Measurements from ENCODE around the gene CDKN1C. TPM values are rescaled to one million over a fixed set of nuclear protein-coding genes. Genes with fewer than 3 reads are reported as not detected.

Gene CDKN1C
- total and polyA plus RNA-seq, 2 experiments from 2014 or later: 470 to 526 TPM

DNA sequence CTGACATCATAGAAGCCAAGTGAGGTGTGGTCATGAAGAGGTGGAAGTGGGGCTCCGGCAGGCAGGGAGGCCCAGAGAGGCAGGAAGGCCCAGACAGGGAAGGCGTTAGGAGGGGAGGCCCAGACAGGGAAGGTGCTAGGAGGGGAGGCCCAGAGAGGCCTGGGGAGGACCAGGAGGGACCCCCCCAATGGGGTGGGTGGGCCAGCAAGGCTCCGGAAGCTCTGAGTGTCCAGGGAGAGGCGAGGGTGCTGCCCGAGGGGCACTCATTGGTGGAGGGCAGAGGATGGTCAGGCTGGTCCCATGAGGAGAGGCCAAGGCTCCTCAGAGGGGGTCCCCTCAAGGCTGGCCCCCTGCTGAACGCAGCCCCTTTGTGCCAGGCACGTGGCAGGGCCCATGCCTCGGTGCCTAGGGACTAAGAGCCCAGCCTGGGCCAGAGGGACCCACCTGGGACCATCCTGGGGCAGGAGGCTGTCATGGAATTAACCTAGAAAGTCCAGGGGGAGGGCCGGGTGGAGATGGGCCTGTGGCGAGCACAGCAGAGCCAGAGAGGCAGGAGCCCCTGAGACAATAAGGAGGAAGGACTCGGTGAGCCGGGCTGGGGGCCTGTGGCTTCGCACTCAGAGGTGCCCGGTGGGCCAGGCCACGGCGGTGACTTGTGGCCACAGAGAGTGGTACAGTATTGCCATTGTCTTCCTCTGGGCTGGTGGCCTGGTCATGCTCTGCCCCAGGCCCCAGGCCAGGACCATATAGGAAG, 31.5 kb upstream of the CDKN1C start:
- TF ChIP-seq, protein P1, sequence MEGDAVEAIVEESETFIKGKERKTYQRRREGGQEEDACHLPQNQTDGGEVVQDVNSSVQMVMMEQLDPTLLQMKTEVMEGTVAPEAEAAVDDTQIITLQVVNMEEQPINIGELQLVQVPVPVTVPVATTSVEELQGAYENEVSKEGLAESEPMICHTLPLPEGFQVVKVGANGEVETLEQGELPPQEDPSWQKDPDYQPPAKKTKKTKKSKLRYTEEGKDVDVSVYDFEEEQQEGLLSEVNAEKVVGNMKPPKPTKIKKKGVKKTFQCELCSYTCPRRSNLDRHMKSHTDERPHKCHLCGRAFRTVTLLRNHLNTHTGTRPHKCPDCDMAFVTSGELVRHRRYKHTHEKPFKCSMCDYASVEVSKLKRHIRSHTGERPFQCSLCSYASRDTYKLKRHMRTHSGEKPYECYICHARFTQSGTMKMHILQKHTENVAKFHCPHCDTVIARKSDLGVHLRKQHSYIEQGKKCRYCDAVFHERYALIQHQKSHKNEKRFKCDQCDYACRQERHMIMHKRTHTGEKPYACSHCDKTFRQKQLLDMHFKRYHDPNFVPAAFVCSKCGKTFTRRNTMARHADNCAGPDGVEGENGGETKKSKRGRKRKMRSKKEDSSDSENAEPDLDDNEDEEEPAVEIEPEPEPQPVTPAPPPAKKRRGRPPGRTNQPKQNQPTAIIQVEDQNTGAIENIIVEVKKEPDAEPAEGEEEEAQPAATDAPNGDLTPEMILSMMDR (IDR thresholded peaks at IDR 0.05; ENCODE audit: poor library complexity): no peak
- Histone ChIP-seq H3K27ac (no peak overlapping the region), H3K36me3 (replicated peaks; ENCODE audit: insufficient read depth, low read depth) (no peaks in the 10 kb centered on the region), H3K27me3 (no peaks in the 10 kb centered on the region), H3K9me3 (ENCODE audit: low read depth) (no peaks in the 10 kb centered on the region), H3K4me3 (no peak overlapping the region), H3K9me2 (replicated peaks; ENCODE audit: insufficient read depth) (no peaks in the 10 kb centered on the region), H3K4me1 (ENCODE audit: insufficient read depth) (peaks cover 11% of the 10 kb centered on the region), H3K4me2 (no peak overlapping the region), H4K20me1 (ENCODE audit: insufficient read depth, poor library complexity, severe bottlenecking) (no peaks in the 10 kb centered on the region), H3K79me2 (no peaks in the 10 kb centered on the region), H2AFZ (no peak overlapping the region)
- no peak for DNase-seq (ENCODE audit: low spot score)
- WGBS (ENCODE audit: low lambda C conversion rate, missing lambda C conversion rate): 93% methylated on average over 16 of the region's 16 CpGs

DNA sequence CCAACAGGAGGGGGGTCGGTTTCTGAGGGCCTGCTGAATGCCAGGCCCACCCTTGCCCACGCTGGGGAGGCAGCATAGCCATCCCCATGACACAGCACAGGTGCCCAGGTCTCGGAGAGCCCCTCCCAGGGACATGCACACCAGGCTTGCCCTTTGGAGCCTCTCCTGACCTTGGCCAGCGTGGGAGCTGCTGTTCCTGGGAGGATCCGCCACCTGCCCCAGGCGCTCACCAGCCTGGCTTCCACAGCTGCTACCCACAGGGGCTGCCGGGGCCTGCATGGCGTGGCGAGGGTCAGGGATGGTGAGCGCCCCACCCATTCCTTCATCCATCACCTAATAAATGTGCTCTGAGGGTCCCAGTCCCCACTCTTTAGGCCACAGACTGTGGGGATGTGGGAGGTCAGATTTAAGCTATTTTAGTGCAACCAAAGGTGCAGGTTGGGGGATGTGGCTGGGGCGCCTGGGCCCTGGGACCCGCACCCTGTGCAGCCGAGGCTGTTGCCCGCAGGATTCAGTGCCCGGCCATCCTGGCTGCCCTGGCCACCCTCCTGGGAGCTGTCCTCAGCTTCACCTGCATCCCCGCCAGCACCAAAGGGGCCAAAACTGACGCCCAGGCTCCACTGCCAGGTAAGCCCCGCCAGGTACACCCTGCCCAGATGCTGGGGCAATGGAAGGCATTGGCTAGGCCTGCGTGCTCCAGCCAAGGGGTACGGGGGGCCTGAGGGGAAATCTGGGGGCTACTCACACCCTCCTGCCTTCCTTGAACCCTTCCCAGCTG, 30.7 kb upstream of the CDKN1C start:
- H3K27ac ChIP-seq: no peak overlapping the region
- H3K9me3 ChIP-seq (ENCODE audit: low read depth): no peaks in the 10 kb centered on the region
- H3K4me2 ChIP-seq: no peak overlapping the region
- no peaks in the 10 kb centered on the region for H3K27me3 ChIP-seq
- peaks cover 19% of the 10 kb centered on the region for H3K4me1 ChIP-seq (ENCODE audit: insufficient read depth)
- no peaks in the 10 kb centered on the region for H3K36me3 ChIP-seq (replicated peaks; ENCODE audit: insufficient read depth, low read depth)
- no peak overlapping the region for H3K4me3 ChIP-seq
- no peaks in the 10 kb centered on the region for H3K9me2 ChIP-seq (replicated peaks; ENCODE audit: insufficient read depth)
- TF ChIP-seq, protein P1 (IDR thresholded peaks at IDR 0.05; ENCODE audit: poor library complexity): no peak
- TF ChIP-seq EZH2phosphoT487 (IDR thresholded peaks at IDR 0.05; ENCODE audit: low read depth, severe bottlenecking, unreplicated experiment) (no peak), EZH2 (IDR thresholded peaks at IDR 0.05; ENCODE audit: borderline replicate concordance) (no peak)
- H4K20me1 ChIP-seq (ENCODE audit: insufficient read depth, poor library complexity, severe bottlenecking): no peaks in the 10 kb centered on the region
- DNase-seq (ENCODE audit: low spot score): no peak
- 88% methylated on average over 19 of the region's 20 CpGs for WGBS (ENCODE audit: low lambda C conversion rate, missing lambda C conversion rate)
- H3K79me2 ChIP-seq: no peaks in the 10 kb centered on the region
- no peak overlapping the region for H2AFZ ChIP-seq

DNA sequence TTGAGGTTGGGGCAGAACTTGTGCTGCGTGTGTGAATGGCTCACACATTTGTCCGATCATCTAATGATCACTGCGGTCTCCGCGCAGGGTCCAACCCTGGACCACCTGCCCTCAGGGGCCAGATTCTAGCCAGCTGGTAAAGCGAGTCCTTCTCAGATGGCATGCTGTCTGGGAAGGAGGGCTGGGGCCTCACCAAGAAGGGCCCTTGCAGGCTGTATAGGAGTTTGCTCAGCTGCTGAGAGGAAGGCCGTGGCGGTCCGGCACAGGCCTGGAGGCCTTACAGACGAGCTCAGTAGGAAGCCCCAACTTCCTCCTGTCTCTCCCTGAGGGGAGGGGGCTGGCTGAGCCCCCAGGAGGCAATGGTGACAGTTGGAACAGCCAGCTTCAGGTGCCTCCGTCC, 29.9 kb upstream of the CDKN1C start:
- H3K4me1 ChIP-seq (ENCODE audit: insufficient read depth): peaks cover 20% of the 10 kb centered on the region
- H3K27me3 ChIP-seq: no peaks in the 10 kb centered on the region
- H3K27ac ChIP-seq: no peak overlapping the region
- H3K79me2 ChIP-seq: no peaks in the 10 kb centered on the region
- H3K9me3 ChIP-seq (ENCODE audit: low read depth): no peaks in the 10 kb centered on the region
- no peak overlapping the region for H2AFZ ChIP-seq
- no peak for DNase-seq (ENCODE audit: low spot score)
- no peaks in the 10 kb centered on the region for H3K36me3 ChIP-seq (replicated peaks; ENCODE audit: insufficient read depth, low read depth)
- no peak overlapping the region for H3K4me3 ChIP-seq
- whole genome bisulfite sequencing (ENCODE audit: low lambda C conversion rate, missing lambda C conversion rate): 95% methylated on average over 11 of the region's 11 CpGs
- no peak for TF ChIP-seq EZH2phosphoT487 (IDR thresholded peaks at IDR 0.05; ENCODE audit: low read depth, severe bottlenecking, unreplicated experiment)
- TF ChIP-seq, protein P1 (IDR thresholded peaks at IDR 0.05; ENCODE audit: poor library complexity): no peak
- TF ChIP-seq EZH2 (IDR thresholded peaks at IDR 0.05; ENCODE audit: borderline replicate concordance): no peak
- no peak overlapping the region for H3K4me2 ChIP-seq
- H3K9me2 ChIP-seq (replicated peaks; ENCODE audit: insufficient read depth): no peaks in the 10 kb centered on the region
- H4K20me1 ChIP-seq (ENCODE audit: insufficient read depth, poor library complexity, severe bottlenecking): no peaks in the 10 kb centered on the region

All from hepatocyte (in vitro differentiated cells).